Endometrial microvascular endothelial cells (primary cell): Measurements from ENCODE around the gene ZNF562. TPM values are rescaled to one million over a fixed set of nuclear protein-coding genes. Genes with fewer than 3 reads are reported as not detected.
"Not testable (repeated sequence)": the region's sequence is repeated elsewhere in the genome, so short reads cannot be mapped to it uniquely, and the experiment has no call there.

Source experiments
- in situ Hi-C: cut with HindIII; loops from 2 replicates; pipeline ENCODE4 v1.10.0; 2017; ENCODE audit warnings: low sequenced_read_pairs, low pct_unique_long_range_greater_than_20kb; ENCODE audit errors: inconsistent ontology term
- total RNA-seq: library from RNA; depleted of rRNA; stranded (reverse); fragments of >200 nt; gene quantifications from one replicate; pipeline ENCODE4 v1.2.3, GENCODE V29; 2015; ENCODE audit errors: inconsistent ontology term

ZNF562 gene
- total RNA-seq, 1 donor from 2014 or later = 21.8 TPM

- in situ Hi-C loops = not testable (repeated sequence)
Observed at GRCh38 chr19:9651464-9651863, 23.4 kb downstream of the ZNF562 start.

GRCh38 chr19:9650345-9650744 is 24.6 kb downstream of the ZNF562 start:
- in situ Hi-C loops = no loop called here

- in situ Hi-C loops = no loop called here
Observed at GRCh38 chr19:9645472-9645871, 29.4 kb downstream of the ZNF562 start.

- in situ Hi-C loops = no loop called here
Observed at GRCh38 chr19:9644472-9644871, 30.4 kb downstream of the ZNF562 start.

GRCh38 chr19:9641810-9642209 is 33.1 kb downstream of the ZNF562 start:
- in situ Hi-C loops = no loop called here

GRCh38 chr19:9640956-9641355 is 33.9 kb downstream of the ZNF562 start:
- in situ Hi-C loops = no loop called here

GRCh38 chr19:9636018-9636417 is 38.9 kb downstream of the ZNF562 start:
- in situ Hi-C loops = no loop called here

GRCh38 chr19:9627856-9628255 is 47.0 kb downstream of the ZNF562 start:
- in situ Hi-C loops = loop anchor here (10.0 kb wide), 1 partner anchor 47 kb away; the partner anchor contains the start of gene ZNF562

GRCh38 chr19:9622531-9622930 is 52.4 kb downstream of the ZNF562 start:
- in situ Hi-C loops = loop anchor here (10.0 kb wide), 1 partner anchor 52 kb away; the partner anchor contains the start of gene ZNF562

- in situ Hi-C loops = loop anchor here (10.0 kb wide), 1 partner anchor 53 kb away; the partner anchor contains the start of gene ZNF562
Observed at GRCh38 chr19:9621156-9622037, 53.5 kb downstream of the ZNF562 start, which contains the start of gene ZNF561. Gene ZNF561, minus strand, starts transcription at chr19:9621232. Its CDS starts 1,776 bp downstream, at chr19:9619456.

GRCh38 chr19:9620842-9621155 is 54.1 kb downstream of the ZNF562 start:
- in situ Hi-C loops = loop anchor here (10.0 kb wide), 1 partner anchor 54 kb away; the partner anchor contains the start of gene ZNF562

GRCh38 chr19:9615844-9616243 is 59.1 kb downstream of the ZNF562 start:
- in situ Hi-C loops = no loop called here

- in situ Hi-C loops = no loop called here
Observed at GRCh38 chr19:9610484-9611113, 64.3 kb downstream of the ZNF562 start.

- in situ Hi-C loops = no loop called here
Observed at GRCh38 chr19:9608912-9609311, 66.0 kb downstream of the ZNF562 start.

GRCh38 chr19:9597027-9597426 is 77.9 kb downstream of the ZNF562 start:
- in situ Hi-C loops = no loop called here

Other genes with a start within 250 kb of the ZNF562 start
- gene ZNF266, start 239.5 kb downstream of the ZNF562 start, total RNA-seq = 13.0 TPM
- not detected for gene ZNF560, start 176.5 kb downstream of the ZNF562 start, total RNA-seq
- 10.8 TPM for gene ZNF426, start 136.5 kb downstream of the ZNF562 start, total RNA-seq
- gene ZNF121, start 90.6 kb downstream of the ZNF562 start, total RNA-seq = 28.7 TPM
- gene ZNF561, start 53.9 kb downstream of the ZNF562 start, total RNA-seq = 34.5 TPM
- gene ZNF846, start 93.6 kb upstream of the ZNF562 start, total RNA-seq = 6.5 TPM
- gene FBXL12, start 144.0 kb upstream of the ZNF562 start, total RNA-seq = 25.6 TPM
- gene UBL5, start 152.8 kb upstream of the ZNF562 start, total RNA-seq = 738 TPM
- 134 TPM for gene PIN1, start 160.2 kb upstream of the ZNF562 start, total RNA-seq